ENCODE measurements around the gene STX3.
"Not testable (repeated sequence)": the region's sequence is repeated elsewhere in the genome, so short reads cannot be mapped to it uniquely, and the experiment has no call there.

DNA sequence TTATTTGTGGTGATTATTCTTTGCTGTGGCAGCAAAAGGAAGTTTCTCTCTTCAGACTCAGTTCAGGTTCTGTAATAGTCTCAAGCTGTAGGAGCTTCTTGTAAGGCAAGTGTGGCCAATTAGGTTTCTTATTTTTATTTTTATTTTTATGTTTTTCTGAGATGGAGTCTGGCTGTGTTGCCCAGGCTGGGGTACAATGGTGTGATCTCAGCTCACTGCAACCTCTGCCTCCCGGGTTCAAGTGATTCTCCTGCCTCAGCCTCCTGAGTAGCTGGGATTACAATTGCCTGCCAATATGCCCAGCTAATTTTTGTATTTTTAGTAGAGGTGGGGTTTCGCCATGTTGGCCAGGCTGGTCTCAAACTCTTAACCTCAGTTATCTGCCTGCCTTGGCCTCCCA, 94.4 kb downstream of the STX3 start:
- TF ChIP-seq, protein P1, sequence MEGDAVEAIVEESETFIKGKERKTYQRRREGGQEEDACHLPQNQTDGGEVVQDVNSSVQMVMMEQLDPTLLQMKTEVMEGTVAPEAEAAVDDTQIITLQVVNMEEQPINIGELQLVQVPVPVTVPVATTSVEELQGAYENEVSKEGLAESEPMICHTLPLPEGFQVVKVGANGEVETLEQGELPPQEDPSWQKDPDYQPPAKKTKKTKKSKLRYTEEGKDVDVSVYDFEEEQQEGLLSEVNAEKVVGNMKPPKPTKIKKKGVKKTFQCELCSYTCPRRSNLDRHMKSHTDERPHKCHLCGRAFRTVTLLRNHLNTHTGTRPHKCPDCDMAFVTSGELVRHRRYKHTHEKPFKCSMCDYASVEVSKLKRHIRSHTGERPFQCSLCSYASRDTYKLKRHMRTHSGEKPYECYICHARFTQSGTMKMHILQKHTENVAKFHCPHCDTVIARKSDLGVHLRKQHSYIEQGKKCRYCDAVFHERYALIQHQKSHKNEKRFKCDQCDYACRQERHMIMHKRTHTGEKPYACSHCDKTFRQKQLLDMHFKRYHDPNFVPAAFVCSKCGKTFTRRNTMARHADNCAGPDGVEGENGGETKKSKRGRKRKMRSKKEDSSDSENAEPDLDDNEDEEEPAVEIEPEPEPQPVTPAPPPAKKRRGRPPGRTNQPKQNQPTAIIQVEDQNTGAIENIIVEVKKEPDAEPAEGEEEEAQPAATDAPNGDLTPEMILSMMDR (IDR thresholded peaks at IDR 0.05 in 2 of 3, conservative IDR thresholded peaks at IDR 0.05 in 1 of 3; ENCODE audit: borderline replicate concordance in 1 of 3, insufficient read depth in 1 of 3, low read depth in 2 of 3, low read length in 2 of 3) = not testable (repeated sequence)
- not testable (repeated sequence) for TF ChIP-seq EZH2phosphoT487 (IDR thresholded peaks at IDR 0.05; ENCODE audit: borderline replicate concordance); POLR2AphosphoS5 (IDR thresholded peaks at IDR 0.05; ENCODE audit: low read depth, low read length); POLR2A (IDR thresholded peaks at IDR 0.05; ENCODE audit: borderline replicate concordance, extremely low read depth, insufficient read depth, insufficient read length); MAX (IDR thresholded peaks at IDR 0.05); SIN3A (IDR thresholded peaks at IDR 0.05; ENCODE audit: low read depth); TCF7L2 (IDR thresholded peaks at IDR 0.05; ENCODE audit: borderline replicate concordance, extremely low read depth, insufficient read depth, insufficient read length); JUND (IDR thresholded peaks at IDR 0.05); YY1 (IDR thresholded peaks at IDR 0.05; ENCODE audit: extremely low read depth, insufficient replicate concordance, low read depth, low read length); EZH2 (IDR thresholded peaks at IDR 0.05)
